Measurements from ENCODE around the gene PAIP2B. TPM values are rescaled to one million over a fixed set of nuclear protein-coding genes. Genes with fewer than 3 reads are reported as not detected.
"Not testable (repeated sequence)": the region's sequence is repeated elsewhere in the genome, so short reads cannot be mapped to it uniquely, and the experiment has no call there.

The PAIP2B gene
- 20.4 TPM for total RNA-seq

GRCh38 chr2:71226965-71227560 is at the start of gene PAIP2B:
TSS of gene PAIP2B (minus strand) at chr2:71227103. CDS start at chr2:71202589, 24,514 bp downstream.
- FAIRE-seq (peak; percentile 100), DNase-seq (ENCODE audit: low spot score in 2 of 2) (peak; percentile 85 to 86)

- DNase-seq (ENCODE audit: low spot score in 2 of 2) (no peak), FAIRE-seq (no peak)
Measured at GRCh38 chr2:71275939-71276310, 49.0 kb upstream of the PAIP2B start.

- DNase-seq (ENCODE audit: low spot score in 2 of 2) (no peak), FAIRE-seq (no peak)
Measured at GRCh38 chr2:71269511-71270090, 42.7 kb upstream of the PAIP2B start.

- DNase-seq (ENCODE audit: low spot score in 2 of 2) (no peak), FAIRE-seq (no peak)
Measured at GRCh38 chr2:71263386-71263785, 36.5 kb upstream of the PAIP2B start.

GRCh38 chr2:71261534-71261933 is 34.6 kb upstream of the PAIP2B start:
- no peak for FAIRE-seq

GRCh38 chr2:71256421-71256820 is 29.5 kb upstream of the PAIP2B start:
- DNase-seq (ENCODE audit: low spot score in 2 of 2), result peak; percentile 31 to 41

More at GRCh38 chr2:71261534-71261933, 34.6 kb upstream of the PAIP2B start:
- no peak for DNase-seq (ENCODE audit: low spot score in 2 of 2)

GRCh38 chr2:71254776-71255175 is 27.9 kb upstream of the PAIP2B start:
- FAIRE-seq, result no peak
- DNase-seq (ENCODE audit: low spot score in 2 of 2), result no peak

More at GRCh38 chr2:71256421-71256820, 29.5 kb upstream of the PAIP2B start:
- FAIRE-seq, result peak; percentile 66

GRCh38 chr2:71254078-71254477 is 27.2 kb upstream of the PAIP2B start:
- DNase-seq (ENCODE audit: low spot score in 2 of 2) (no peak), FAIRE-seq (no peak)

GRCh38 chr2:71253476-71253875 is 26.6 kb upstream of the PAIP2B start:
- FAIRE-seq, result no peak
- DNase-seq (ENCODE audit: low spot score in 2 of 2), result no peak

GRCh38 chr2:71252862-71253261 is 26.0 kb upstream of the PAIP2B start:
- no peak for DNase-seq (ENCODE audit: low spot score in 2 of 2)
- no peak for FAIRE-seq

GRCh38 chr2:71250935-71251334 is 24.0 kb upstream of the PAIP2B start:
- DNase-seq (ENCODE audit: low spot score in 2 of 2) (no peak), FAIRE-seq (no peak)

GRCh38 chr2:71244302-71244660 is 17.4 kb upstream of the PAIP2B start:
- DNase-seq (ENCODE audit: low spot score in 2 of 2) (no peak), FAIRE-seq (no peak)

- FAIRE-seq (no peak), DNase-seq (ENCODE audit: low spot score in 2 of 2) (no peak)
Measured at GRCh38 chr2:71243634-71244301, 16.9 kb upstream of the PAIP2B start.

- DNase-seq (ENCODE audit: low spot score in 2 of 2), result no peak
- FAIRE-seq, result no peak
Measured at GRCh38 chr2:71240794-71241193, 13.9 kb upstream of the PAIP2B start.

GRCh38 chr2:71238089-71238488 is 11.2 kb upstream of the PAIP2B start:
- no peak for FAIRE-seq

GRCh38 chr2:71235930-71236587 is 9.2 kb upstream of the PAIP2B start:
- FAIRE-seq (no peak), DNase-seq (ENCODE audit: low spot score in 2 of 2) (no peak)

More at GRCh38 chr2:71238089-71238488, 11.2 kb upstream of the PAIP2B start:
- DNase-seq (ENCODE audit: low spot score in 2 of 2), result no peak

- not testable (repeated sequence) for FAIRE-seq; DNase-seq (ENCODE audit: low spot score in 2 of 2)
Measured at GRCh38 chr2:71233072-71233471, 6.2 kb upstream of the PAIP2B start.

GRCh38 chr2:71226096-71226964 is 573 bp downstream of the PAIP2B start:
- no peak for DNase-seq (ENCODE audit: low spot score in 2 of 2)
- FAIRE-seq, result no peak

GRCh38 chr2:71224935-71225334 is 2.0 kb downstream of the PAIP2B start:
- no peak for FAIRE-seq
- no peak for DNase-seq (ENCODE audit: low spot score in 2 of 2)

GRCh38 chr2:71224457-71224856 is 2.4 kb downstream of the PAIP2B start:
- no peak for DNase-seq (ENCODE audit: low spot score in 2 of 2)
- FAIRE-seq, result no peak

Data from frontal cortex (tissue), 4 donors.